Vagina (tissue), 2 donors: Measurements from ENCODE around the gene ARVCF.

Experiments
- CTCF ChIP-seq, 3 experiments: fragments of 450-650 bp in 2 of 3; fragments of 200-600 bp in 1 of 3; sonication (generic) in 1 of 3; IDR thresholded peaks; one replicate each; pipeline ENCODE4 v1.5.1; 2017 to 2019; ENCODE audit warnings: antibody characterized with exemption in 3 of 3, mild to moderate bottlenecking in 2 of 3, moderate library complexity in 2 of 3
- POLR2A ChIP-seq, 2 donors: fragments of 450-650 bp; IDR thresholded peaks; one replicate each; pipeline ENCODE4 v1.6.1; 2017; ENCODE audit warnings: antibody characterized with exemption in 2 of 2, mild to moderate bottlenecking in 2 of 2, moderate library complexity in 2 of 2

DNA sequence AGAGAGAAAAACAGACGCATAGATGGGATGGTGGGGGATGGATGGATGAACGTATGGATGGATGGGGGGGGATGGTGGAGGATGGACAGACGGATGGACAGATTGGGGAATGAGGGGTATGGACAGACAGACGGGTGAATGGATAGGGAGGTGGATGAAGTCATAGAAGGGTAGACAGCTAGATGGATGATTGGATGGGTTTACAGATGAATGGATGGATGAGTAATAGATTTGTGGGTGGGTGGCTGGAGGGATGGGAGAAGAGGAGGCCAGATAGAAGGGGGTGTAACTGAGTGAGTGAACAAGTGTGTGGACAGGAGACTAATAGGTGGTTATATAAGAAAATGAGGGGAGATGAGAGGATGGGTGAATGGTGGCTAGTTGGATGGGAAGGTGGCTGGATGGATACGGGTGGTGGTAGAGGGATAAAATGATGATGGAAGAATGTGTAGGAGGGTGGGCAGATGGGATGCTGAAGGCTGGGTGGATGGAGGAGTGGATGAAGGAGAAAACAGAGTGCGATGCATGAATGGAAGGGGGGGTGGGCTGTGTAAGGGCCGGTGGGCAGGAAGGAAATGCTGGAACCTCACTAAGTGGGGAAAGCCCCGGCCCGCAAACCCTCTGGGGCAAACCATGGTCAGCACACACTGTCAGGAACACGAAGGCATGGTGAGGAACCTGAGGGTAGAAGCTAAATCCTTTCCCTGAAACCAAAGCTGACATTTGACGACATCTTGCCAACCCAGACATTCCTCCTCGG is 21.6 kb downstream of the ARVCF start:
- TF ChIP-seq CTCF (IDR thresholded peaks at IDR 0.05) (no peak), POLR2A (IDR thresholded peaks at IDR 0.05) (no peak)
